ENCODE measurements around the gene GARNL3.

The GARNL3 gene

DNA sequence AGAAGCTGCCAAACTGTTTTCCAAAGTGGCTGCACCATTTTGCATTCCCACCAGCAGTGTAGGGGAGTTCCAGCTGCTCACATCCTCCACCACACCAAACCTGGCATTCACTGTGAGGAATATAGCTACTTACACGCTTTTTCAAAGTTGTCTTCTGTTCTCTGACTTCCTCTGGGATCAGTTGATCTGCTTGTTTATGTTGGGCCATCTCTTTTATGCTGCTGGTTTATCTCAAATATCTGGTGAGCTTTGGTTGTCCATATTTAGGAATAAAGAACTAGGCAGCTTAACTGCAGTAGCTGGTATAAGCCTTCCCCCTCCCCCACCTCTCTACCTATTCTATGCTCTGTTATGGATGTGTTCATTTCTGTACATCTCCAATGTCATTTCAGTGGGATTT, 151.1 kb downstream of the GARNL3 start:
- DNase-seq: no peak

DNA sequence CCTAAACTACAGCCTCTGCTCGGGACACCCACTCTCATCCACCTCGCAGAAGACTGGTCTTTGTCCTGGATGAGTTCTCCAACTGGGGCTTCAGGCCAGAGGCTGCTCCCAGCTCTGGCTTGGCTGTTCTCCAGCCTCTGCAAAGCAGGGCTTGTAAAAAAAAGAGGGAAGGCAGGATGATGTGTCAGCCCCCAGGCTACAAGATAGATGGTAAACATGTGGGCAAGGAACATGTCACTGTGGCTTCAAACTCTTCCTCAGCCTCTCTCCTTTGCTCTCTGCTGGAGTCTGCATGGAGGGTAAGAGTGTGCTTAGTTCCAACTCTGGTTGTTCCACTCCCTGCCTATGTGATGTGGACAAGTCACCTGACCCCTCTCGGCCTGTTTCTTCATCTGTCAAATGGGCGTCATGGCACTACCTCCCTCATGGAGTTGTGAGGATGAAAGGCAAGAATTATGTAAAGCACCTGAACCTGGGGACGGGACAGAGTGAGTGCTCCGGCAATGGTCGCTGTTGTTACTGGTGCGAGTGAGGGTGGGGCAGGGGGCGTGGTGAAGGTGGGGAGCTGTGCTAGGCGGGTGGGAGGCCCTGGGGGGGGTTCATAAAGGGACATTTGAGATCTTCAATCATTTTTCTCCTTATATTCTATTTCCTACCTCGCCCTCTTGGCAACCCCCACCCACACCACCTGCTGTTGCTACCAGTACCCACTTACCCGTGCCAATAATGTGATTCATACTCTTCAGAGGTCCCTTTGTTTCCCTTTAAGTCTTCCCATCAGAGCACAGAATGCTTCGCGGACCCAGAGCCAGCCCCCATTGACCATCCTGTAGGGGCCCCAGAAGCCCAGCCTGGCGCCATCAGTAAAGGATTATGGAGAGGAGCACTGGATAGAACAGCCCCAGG, 152.8 kb downstream of the GARNL3 start:
- DNase-seq: no peak

DNA sequence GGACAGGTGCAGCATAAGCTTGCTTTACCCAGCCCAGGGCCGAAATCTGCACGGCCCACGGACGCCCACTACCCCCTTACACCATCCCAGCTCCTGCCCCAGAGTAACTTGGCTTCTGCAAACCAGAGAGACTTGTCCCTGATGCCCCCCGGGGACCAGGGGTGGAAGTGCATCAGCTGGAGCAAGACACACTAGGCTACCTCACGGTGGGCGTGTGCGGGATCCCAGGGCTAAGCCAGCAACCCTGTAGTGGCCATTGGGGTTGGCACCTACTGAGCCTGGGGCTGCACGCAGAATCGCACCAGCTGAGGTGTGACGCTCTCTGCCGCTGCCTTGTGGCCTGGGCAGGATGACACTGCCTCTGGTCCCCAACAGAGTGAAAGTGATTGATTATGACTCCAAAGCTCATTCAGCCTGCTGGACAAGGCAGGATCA, 153.5 kb downstream of the GARNL3 start:
- no peak for DNase-seq

DNA sequence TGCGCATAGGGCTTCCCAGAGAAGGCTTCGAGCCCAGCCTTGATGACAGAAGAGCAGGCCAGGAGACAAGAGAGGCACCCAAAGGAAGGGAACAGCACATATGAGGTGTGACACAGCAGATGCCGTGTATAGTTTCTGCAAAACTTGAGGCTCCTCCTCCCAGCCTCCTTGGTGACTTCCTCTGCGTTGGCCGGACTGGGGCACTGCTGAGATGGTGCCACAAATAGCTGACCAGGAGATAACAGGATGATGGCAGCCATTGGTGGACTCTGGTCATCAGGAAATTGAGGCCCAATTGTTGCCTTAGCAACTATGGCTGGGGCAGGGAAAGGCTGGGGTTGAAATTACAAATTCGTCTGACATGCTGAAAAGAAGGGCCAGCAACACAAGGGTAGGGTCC, 154.8 kb downstream of the GARNL3 start:
- DNase-seq: no peak

DNA sequence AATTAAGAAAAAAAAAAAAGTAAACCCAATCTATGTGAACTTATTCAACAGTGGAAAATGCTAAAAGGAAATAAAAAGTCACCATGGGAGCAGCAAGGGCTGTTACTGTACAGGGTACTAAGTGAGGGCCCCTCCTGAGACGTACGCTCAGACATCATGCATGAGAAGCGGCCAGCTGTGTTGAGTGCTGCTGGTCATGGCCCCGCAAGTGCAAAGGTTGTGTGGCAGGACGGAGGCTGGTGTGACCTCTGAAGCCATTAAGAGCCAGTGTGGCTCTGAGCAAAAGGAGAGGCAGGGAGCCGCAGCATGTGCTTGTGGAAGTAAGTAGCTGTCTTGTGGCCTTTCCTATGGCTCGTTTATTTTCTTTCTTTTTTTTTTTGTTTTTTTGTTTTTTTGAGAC, 156.5 kb downstream of the GARNL3 start:
- DNase-seq: no peak

DNA sequence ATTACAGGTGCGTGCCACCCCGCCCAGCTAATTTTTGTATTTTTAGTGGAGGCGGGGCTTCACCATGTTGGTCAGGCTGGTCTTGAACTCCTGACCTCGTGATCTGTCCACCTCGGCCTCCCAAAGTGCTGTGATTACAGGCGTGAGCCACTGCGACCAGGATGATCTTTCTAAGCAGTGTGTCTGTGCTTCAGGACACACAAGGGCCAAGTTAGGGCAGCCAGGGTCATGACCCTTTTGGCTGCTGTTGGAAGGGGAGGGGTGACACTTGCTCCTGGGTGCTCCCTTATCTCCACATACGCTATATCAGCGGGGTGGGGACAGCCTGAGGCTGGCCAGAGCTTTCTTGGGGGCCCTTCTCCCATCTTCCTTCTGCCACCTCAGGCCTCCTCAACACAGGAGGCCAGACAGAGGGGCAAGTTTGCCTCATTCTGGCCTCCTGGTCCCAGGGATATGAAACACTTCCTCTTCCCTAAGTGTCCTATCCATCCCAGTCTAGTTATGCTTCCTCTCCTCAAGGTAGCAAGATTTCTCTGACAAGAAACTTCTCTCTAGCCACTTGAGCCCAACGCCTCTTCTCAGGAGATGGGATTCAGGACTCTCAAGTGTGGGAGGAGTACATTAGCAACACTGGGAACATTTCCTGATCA, 157.7 kb downstream of the GARNL3 start:
- no peak for DNase-seq

DNA sequence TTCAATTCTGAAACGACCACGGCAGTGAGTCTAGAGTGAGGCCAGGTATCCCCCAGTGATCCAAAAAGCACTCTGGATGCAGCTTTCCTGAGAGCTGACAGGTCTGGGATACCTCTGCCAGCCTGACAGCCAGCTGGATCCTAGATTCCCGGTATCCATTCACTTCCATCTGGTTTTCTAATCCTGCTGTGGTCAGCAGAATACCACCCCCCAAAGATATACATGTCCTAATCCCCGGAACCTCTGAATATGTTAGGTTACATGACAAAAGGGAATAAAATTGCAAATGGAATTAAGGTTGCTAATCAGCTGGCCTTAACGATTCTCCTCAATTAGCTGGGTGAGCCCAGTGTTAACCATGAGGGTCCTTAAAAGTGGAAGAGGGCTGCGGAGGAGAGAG, 158.2 kb downstream of the GARNL3 start:
- no peak for DNase-seq

DNA sequence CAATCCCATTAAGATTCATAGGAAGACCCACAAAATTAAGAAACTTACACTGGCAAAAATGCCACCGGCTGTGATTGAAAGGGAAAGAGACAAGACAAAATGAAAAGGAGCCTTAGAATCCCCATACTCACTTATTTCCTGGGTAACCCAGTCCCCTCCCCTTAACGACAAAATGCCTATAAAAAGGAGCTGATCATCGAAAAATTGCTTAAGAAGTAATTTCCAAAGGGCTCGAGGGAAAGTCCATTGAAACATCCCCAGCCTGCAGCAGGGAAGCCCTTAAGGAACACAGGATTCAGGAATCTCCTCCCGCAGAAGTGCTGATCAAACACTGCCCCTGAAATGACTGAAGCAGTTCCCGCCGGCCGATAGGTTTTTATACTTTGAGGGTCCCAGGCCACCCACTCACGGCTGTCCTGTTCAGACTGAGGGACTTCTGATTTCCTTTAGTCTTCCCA, 158.9 kb downstream of the GARNL3 start:
- no peak for DNase-seq

DNA sequence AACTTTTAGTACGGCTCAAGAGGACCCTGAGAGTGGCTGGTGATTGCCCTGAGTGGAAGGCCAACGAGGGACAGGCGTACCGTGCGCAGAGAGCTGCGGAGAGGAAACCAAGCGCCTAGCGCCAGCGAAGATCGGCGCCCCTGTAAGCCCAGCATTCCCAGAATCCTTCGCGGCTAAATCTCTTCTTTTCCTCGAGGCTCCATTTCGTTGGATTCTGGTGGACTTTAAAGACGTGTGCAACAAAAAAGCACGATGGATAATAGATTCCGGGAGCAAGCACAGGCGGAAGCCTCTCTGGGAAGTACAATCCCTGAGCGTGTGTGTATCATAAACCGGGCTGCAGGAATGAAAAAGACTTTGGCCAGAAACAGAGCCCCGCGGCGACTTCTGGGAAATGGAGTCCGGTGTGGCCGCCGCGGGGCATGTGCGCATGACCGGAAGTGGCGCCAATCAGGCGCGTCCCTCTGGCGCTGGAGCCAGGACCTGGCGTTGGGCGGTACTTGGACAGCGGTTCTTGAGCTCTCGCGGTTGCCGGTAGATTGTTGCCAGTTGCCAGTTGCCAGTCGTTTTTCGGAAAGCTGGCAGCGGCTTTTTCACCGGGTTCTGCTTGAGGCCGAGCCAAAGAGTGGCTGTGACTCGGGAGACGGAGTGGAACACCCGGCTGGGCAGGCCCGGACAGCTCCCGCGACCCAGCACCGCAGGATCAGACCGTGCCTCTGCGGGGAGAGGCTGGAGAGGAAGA, 159.5 kb downstream of the GARNL3 start, which contains the start of gene ZNF79:
Gene ZNF79 (plus strand): TSS at position 449 of the 742 bp plus-strand sequence. CDS start 406 bp downstream, outside the sequence.
- DNase-seq: peak; percentile 97

DNA sequence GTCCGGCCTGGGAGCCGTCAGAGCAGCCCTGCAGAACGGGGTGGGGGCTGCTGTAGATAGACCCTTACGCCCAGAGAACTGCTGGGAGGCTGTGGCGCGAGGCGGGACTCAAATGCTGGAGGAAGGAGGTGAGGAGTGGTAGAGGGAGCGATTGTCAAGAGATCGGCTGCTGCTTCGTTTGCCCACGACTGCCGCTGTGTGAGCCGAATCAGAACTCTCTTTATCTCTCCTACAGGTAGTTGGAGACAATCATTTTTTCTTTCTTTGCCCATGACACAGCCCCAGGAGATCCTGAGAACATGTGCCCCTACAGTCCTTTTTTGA, 160.1 kb downstream of the GARNL3 start:
- DNase-seq: no peak

DNA sequence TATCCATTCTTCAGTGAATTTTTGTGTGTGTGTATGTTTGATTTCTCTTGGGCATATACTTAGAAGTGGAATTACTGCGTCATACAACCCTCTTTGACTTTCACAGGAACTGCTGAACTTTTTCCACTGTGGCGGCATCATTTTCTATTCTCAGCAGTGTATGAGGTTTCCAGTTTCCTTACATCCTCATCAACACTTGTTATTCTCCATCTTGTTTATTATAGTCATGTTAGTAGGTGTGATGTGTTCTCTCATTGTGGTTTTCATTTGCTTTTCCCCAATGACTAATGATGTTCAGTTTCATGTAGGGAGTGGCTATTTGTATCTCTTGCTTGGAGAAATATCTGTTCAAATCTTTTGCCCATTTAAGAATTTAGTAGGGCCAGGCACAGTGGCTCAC, 162.2 kb downstream of the GARNL3 start:
- DNase-seq: no peak

DNA sequence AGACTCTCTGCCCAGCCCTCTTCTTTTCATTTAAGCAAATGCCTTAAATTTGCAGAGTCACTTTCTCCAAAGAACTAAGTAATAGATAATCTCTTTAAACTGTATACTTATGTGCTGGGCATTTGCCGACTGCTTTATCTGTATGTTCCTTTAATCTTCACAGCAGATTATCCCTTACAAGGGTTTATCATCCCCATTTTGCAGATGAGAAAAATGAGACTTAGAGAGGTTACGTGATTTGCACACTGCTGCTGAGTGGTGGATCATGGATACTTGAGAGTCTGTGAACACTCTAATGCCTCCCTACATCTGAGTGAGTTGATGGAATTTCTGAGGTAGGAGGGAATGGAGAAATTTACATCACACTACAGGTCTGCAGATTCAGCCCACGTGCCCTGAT, 163.8 kb downstream of the GARNL3 start:
- no peak for DNase-seq

DNA sequence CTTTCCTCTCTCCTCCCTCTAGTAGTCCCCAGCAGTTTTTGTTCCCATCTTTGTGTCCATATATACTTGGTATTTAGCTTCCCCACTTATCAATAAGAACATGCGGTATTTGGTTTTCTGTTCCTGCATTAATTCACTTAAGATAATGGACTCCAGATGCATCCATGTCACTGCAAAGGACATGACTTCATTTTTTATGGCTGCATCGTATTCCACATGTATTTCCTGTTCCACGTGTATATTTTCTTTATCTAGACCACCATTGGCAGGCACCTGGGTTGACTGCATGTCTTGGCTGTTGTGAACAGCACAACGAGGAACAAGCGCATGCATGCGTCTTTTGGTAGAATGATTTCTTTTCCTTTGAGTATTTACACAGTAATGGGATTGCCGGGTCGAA, 165.8 kb downstream of the GARNL3 start:
- no peak for DNase-seq

DNA sequence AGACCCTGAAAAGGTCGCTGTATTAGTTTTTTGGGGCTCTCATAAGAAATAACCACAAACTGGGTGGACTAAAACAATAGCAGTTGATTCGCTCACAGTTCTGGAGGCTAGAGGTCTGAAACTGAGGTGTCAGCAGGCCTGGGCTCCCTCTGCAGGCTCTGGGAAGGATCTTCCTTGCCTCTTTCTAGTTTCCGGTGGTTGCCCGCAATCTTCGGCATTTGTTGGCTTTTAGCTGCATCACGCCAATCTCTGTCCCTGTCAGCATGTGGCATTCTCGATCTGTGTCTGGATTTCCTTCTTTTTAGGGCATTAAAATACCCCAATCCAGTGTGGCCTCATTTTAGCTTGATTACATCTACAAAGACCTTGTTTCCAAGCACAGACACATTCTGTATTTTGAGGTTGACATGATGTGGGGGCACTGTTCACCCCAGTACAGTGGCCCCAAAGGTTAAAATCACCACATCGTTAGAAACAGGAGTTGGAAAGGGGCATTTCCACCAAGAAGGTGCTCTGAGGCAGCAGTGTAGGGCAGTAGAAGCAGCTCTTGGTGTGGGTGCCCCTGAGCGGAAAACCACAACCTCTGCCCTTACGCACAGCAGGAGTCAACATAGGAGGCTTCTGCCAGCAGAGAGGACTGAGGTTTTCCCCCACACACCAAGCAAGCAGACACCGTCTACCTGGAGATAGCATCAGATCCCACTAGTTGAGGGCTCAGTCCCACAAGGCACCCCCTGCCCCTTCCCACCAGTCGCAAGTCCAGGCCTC, 173.1 kb downstream of the GARNL3 start:
- no peak for DNase-seq

DNA sequence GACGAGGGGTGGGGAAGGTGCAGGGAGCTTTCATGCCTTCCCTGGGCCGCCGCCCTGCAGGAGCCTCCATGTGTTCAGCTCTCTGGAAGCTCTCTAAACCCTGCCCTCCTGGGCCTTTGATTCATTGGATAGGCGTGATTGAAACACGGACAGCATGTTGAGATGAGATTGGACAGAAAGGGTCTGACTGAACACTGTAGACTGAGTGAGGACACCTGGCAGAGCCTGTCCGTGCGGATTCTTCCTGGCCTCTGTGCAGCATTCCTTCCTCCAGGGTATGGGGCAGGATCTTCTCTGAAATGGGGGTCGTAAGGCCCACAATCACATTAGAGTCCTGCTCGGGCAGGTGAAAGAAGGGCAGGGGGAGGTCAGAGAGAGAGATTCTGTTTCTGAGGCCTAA, 173.8 kb downstream of the GARNL3 start:
- DNase-seq: no peak
